Activated naive CD4-positive, alpha-beta T cell treated with anti-CD3 and anti-CD28 coated beads for 36 hours (primary cell): ENCODE results near the gene LRP5. TPM values are rescaled to one million over a fixed set of nuclear protein-coding genes. Genes with fewer than 3 reads are reported as not detected.
"Not testable (repeated sequence)": the region's sequence is repeated elsewhere in the genome, so short reads cannot be mapped to it uniquely, and the experiment has no call there.

Experiments
- CTCF ChIA-PET: fragments of 350-600 bp; sonication (Branson Sonifier 250); formaldehyde crosslinking; loops from one replicate; lab custom pipeline; 2021; ENCODE audit warnings: antibody characterized with exemption; lab: Charles Lee
- DNase-seq: peaks from one replicate; pipeline ENCODE4 v3.0.0-alpha.2; 2020
- H3K27ac Mint-ChIP-seq: one replicate; pipeline ENCODE4 v1.8.0; 2021; ENCODE audit warnings: mild to moderate bottlenecking, mixed read lengths
- H3K27me3 Mint-ChIP-seq: one replicate; pipeline ENCODE4 v1.8.0; 2021; ENCODE audit warnings: low read depth, mixed read lengths
- H3K36me3 Mint-ChIP-seq: one replicate; pipeline ENCODE4 v1.8.0; 2021; ENCODE audit warnings: low read depth, mixed read lengths
- H3K4me1 Mint-ChIP-seq: one replicate; pipeline ENCODE4 v1.8.0; 2021; ENCODE audit warnings: low read depth, mixed read lengths
- H3K4me3 Mint-ChIP-seq: one replicate; pipeline ENCODE4 v1.8.0; 2021; ENCODE audit warnings: mild to moderate bottlenecking, moderate library complexity, mixed read lengths
- H3K9me3 Mint-ChIP-seq: one replicate; pipeline ENCODE4 v1.8.0; 2021; ENCODE audit warnings: mixed read lengths
- intact Hi-C: fragments of 100-400 bp; cut with micrococcal nuclease; formaldehyde crosslinking; loops from one replicate; pipeline ENCODE4 v1.15.1; 2023
- total RNA-seq, 2 experiments: library from RNA; stranded (reverse); gene quantifications; one replicate each; pipeline ENCODE4 v1.2.3, GENCODE V29; 2021

The LRP5 gene
- total RNA-seq, 2 experiments from 2014 or later = 14.3 to 17.1 TPM

DNA sequence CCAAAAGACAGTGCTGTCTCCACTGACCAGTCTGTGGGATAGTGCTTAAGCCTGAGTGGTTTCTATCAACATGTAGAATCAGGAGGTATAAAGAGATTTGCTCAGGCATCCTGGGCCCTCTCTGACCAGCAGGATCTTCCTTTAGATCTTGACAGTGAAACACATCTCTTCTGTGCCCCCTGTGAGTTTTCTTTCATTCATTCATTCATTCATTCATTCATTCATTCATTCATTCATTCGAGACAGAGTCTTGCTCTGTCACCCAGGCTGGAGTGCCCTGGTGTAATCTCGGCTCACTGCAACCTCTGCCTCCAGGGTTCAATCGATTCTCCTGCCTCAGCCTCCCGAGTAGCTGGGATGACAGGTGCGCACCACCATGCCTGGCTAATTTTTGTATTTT is 121.8 kb downstream of the LRP5 start:
- H3K36me3 Mint-ChIP-seq = peaks cover 14% of the 10 kb centered on the region
- intact Hi-C loops, H3K4me3 Mint-ChIP-seq, H3K27me3 Mint-ChIP-seq, DNase-seq, H3K27ac Mint-ChIP-seq, H3K4me1 Mint-ChIP-seq, H3K9me3 Mint-ChIP-seq: not testable (repeated sequence)
- CTCF ChIA-PET = interaction anchor here (0.6 kb wide), 1 partner anchor 176 kb away, joined by 3 read pairs; no protein-coding TSS in a partner anchor

DNA sequence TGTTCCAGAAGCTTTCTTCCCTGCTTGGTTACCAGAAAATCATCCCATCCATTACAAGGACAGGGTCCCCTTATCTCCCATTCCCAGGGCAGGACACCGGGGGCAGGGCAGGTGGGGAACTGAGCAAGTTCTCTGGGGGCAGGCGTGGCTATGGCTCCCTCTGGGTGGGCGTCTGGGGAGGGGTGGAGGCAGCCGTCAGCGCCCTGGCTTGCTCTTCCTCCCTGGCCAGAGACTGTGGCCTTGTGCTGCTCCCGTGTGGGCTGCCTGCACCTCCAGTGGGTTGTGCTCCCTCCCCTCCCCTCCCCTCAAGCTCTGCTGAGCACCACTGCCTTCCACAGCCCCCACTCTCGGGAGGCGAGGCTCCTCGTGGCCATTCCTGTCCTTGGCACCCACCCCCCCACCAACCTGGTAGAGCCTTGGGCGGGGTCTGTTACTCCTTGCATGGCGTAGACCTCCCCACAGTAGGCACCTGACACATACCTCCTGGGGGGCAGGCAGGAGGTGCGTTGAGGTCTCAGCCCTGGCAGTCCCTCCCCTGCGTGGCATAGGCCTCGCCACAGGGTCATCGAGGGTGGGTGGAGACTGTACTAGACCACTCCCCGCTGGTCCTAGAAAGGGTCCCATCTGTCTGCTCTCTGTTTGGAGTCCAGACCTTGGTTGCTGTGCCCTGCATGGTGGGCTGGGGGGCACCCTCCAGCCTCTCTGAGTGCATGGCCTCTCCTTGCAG is 123.9 kb downstream of the LRP5 start:
- Mint-ChIP-seq H3K36me3 (no peaks in the 10 kb centered on the region), H3K4me1 (no peaks in the 10 kb centered on the region), H3K9me3 (no peaks in the 10 kb centered on the region), H3K27ac (no peak overlapping the region), H3K27me3 (no peaks in the 10 kb centered on the region), H3K4me3 (no peak overlapping the region)
- CTCF ChIA-PET = no interaction called here
- intact Hi-C loops = no loop called here
- DNase-seq = no peak

DNA sequence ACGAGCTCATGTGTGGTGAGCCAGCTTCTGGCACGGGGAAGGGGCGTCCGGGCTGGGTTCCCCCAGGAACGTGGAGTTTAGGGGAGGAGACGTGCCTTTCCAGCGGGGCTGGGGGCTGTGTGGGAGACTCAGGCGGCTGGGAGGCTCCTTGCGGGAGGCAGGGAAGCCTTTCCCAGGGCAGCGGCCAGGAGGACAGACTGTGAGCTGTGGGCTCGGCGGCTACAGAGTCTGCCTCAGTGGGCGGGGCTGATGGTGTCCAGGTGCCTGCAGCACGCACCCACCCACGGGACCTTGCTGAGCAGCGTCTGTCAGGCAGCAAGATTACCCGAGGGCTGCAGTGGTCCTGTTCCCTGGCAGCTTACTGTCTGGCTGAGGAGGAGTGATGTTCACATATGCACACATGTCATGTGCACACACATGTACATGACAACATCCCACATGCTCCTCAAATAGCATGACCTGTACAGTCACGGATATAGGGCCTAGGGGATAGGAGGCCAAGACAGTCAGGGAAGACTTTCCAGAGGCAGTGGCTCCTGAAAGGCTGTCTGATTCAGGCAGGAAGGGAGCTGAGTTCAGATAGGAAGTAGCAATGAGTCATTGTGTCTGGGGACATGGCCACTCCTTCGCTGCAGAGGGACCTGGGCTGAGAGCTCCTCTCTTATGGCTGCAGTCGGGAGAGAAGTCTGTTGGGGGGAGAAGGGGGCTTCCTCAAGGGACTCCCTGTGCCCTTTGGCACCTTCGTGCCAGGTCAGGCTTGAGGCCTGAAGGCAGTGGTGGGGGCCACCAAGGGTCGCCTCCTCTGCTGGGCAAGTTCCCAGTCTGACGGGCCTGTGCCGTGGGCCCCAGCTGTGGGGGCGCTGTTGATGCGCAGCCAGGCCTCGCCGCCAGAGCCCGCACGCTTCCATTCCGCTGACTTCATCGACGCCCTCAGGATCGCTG is 124.9 kb downstream of the LRP5 start:
- no peaks in the 10 kb centered on the region for H3K4me1 Mint-ChIP-seq
- H3K27me3 Mint-ChIP-seq = no peaks in the 10 kb centered on the region
- H3K27ac Mint-ChIP-seq = no peak overlapping the region
- no peak overlapping the region for H3K4me3 Mint-ChIP-seq
- H3K36me3 Mint-ChIP-seq = no peaks in the 10 kb centered on the region
- intact Hi-C loops = no loop called here
- no peaks in the 10 kb centered on the region for H3K9me3 Mint-ChIP-seq
- CTCF ChIA-PET = no interaction called here
- no peak for DNase-seq

DNA sequence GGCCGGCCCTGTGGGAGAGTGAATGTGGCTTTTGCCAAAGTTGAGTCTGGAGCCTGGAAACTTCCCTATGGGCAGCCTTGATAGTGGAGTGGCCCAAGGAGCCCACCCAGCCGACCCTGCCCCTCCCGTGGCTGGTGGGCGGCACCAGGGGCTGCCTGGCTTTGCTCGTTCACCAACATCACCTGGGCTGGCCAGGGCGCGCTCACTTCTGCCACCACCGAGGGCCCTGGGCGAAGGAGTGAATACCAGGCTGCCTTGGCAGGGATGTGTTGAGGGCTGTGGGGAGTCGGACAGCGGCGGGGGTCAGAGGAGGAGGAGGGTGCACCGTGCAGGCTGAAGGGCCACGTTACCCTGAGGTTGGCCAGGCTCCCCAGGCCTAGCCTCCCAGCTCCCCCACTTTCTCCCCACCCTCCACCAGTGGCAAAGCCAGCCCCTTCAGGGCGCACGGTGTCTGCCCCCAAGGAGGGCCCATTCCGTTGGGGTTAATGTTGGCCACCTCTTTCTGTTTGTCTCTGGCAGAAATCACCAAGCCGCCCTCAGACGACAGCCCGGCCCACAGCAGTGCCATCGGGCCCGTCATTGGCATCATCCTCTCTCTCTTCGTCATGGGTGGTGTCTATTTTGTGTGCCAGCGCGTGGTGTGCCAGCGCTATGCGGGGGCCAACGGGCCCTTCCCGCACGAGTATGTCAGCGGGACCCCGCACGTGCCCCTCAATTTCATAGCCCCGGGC is 125.7 kb downstream of the LRP5 start:
- no peak overlapping the region for H3K4me3 Mint-ChIP-seq
- intact Hi-C loops = no loop called here
- CTCF ChIA-PET = interaction anchor here (0.6 kb wide), 1 partner anchor 1227 kb away, joined by 4 read pairs; no protein-coding TSS in a partner anchor
- H3K36me3 Mint-ChIP-seq = no peaks in the 10 kb centered on the region
- DNase-seq = no peak
- H3K4me1 Mint-ChIP-seq = no peaks in the 10 kb centered on the region
- H3K27me3 Mint-ChIP-seq = no peaks in the 10 kb centered on the region
- no peak overlapping the region for H3K27ac Mint-ChIP-seq
- H3K9me3 Mint-ChIP-seq = no peaks in the 10 kb centered on the region

DNA sequence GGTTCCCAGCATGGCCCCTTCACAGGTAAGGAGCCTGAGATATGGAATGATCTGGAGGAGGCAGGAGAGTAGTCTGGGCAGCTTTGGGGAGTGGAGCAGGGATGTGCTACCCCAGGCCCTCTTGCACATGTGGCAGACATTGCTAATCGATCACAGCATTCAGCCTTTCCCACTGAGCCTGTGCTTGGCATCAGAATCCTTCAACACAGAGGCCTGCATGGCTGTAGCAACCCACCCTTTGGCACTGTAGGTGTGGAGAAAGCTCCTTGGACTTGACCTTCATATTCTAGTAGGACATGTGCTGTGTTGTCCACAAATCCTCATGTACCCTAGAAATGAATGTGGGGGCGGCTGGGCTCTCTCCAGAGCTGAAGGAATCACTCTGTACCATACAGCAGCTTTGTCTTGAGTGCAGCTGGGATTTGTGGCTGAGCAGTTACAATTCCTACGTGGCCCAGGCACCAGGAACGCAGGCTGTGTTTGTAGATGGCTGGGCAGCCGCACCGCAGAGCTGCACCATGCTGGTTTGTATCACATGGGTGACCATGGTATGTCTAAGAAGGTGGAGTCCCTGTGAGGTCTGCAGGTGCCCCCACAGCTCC is 126.4 kb downstream of the LRP5 start:
- H3K27ac Mint-ChIP-seq = no peak overlapping the region
- H3K27me3 Mint-ChIP-seq = no peaks in the 10 kb centered on the region
- CTCF ChIA-PET = interaction anchor here (0.6 kb wide), 1 partner anchor 1227 kb away, joined by 4 read pairs; no protein-coding TSS in a partner anchor
- intact Hi-C loops = no loop called here
- H3K9me3 Mint-ChIP-seq = no peaks in the 10 kb centered on the region
- no peak for DNase-seq
- H3K4me1 Mint-ChIP-seq = no peaks in the 10 kb centered on the region
- H3K36me3 Mint-ChIP-seq = no peaks in the 10 kb centered on the region
- no peak overlapping the region for H3K4me3 Mint-ChIP-seq

DNA sequence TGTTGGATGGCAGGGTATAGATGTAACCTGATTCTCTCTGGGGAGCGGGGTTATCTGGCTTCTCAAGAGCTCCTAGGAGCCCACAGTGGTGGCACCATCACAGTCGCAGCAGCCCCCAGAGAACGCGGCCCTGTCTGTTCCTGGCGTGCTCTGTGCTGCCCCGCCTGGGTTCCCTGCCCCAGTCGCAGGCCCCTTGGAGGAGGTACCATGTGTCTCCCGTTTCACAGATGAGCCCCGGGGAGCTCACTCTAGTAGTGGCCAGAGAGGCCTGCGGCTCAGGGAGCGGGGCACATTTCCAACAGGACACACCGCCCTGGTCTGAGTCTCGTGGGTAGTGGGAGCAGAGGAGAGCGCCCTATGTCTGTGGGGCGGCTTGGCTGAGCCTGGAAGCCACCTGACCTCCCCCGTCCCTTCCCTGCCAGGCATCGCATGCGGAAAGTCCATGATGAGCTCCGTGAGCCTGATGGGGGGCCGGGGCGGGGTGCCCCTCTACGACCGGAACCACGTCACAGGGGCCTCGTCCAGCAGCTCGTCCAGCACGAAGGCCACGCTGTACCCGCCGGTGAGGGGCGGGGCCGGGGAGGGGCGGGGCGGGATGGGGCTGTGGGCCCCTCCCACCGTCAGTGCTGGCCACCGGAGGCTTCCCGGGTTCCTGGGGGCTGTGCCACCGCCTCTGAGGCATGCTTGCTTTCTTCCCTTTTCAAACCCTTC is 127.1 kb downstream of the LRP5 start:
- Mint-ChIP-seq H3K4me1 (no peaks in the 10 kb centered on the region), H3K36me3 (no peaks in the 10 kb centered on the region), H3K9me3 (no peaks in the 10 kb centered on the region), H3K4me3 (no peak overlapping the region), H3K27me3 (no peaks in the 10 kb centered on the region), H3K27ac (no peak overlapping the region)
- CTCF ChIA-PET = no interaction called here
- DNase-seq = no peak
- intact Hi-C loops = no loop called here

DNA sequence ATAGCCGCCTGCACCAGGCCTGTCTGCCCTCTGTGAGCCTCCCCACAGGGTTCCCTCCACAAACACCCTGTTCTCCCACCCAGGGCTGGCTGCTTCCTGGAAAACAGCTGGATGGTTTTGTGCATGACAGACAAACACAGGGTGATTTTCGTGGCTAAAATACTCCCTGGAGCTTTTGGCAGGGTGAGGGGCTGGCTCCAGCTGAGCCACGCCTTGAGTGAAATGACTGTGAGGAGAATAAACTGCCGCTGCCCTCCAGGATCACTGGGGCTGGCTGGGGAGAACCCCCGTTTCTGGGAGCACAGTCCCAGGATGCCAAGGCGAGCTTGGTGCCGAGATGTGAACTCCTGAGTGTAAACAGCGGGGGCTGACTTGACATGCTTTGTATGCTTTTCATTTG is 127.8 kb downstream of the LRP5 start:
- CTCF ChIA-PET = no interaction called here
- H3K27ac Mint-ChIP-seq = no peak overlapping the region
- H3K36me3 Mint-ChIP-seq = no peaks in the 10 kb centered on the region
- DNase-seq = no peak
- H3K4me1 Mint-ChIP-seq = no peaks in the 10 kb centered on the region
- H3K27me3 Mint-ChIP-seq = no peaks in the 10 kb centered on the region
- no peaks in the 10 kb centered on the region for H3K9me3 Mint-ChIP-seq
- intact Hi-C loops = no loop called here
- H3K4me3 Mint-ChIP-seq = no peak overlapping the region

DNA sequence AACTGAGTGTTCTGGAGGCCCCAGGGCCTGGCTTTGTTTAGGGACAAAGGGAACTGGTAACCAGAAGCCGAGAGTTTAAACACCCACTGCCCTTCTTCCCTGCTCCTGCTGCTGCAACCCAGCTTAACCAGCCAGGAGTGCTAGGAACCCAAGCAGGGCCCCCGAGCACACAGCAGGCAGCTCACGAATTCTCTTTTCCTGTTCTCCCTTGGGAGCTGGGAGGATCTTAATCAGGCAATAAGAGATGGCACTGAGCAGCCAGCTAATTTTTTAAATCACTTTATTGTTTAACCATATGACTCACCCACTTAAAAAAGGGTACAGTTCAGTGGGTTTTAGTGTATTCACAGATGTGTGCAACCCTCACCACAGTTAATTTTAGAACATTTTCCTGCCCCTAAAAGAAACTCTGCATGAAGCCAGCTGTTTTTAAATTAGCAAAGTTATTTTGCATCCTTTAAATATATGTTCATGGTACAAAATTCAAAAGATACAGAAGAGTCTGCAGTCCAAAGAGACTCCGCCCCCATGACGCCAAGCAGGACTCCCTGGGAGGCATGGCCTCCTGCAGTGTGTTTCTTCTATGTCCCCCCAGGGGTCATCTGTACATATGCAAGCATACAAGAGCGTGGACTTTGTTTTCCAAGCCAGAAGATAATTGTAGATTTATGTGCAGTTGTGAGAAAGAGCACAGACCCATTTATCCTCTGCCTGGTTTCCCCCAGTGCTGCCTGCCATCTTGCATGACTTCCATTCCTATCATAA is 129.3 kb downstream of the LRP5 start:
- no peak overlapping the region for H3K27ac Mint-ChIP-seq
- CTCF ChIA-PET = interaction anchor here (0.6 kb wide), 1 partner anchor 57 kb away, joined by 3 read pairs; no protein-coding TSS in a partner anchor
- intact Hi-C loops = no loop called here
- H3K9me3 Mint-ChIP-seq = no peaks in the 10 kb centered on the region
- no peak overlapping the region for H3K4me3 Mint-ChIP-seq
- DNase-seq = no peak
- H3K27me3 Mint-ChIP-seq = no peaks in the 10 kb centered on the region
- no peaks in the 10 kb centered on the region for H3K36me3 Mint-ChIP-seq
- no peaks in the 10 kb centered on the region for H3K4me1 Mint-ChIP-seq

DNA sequence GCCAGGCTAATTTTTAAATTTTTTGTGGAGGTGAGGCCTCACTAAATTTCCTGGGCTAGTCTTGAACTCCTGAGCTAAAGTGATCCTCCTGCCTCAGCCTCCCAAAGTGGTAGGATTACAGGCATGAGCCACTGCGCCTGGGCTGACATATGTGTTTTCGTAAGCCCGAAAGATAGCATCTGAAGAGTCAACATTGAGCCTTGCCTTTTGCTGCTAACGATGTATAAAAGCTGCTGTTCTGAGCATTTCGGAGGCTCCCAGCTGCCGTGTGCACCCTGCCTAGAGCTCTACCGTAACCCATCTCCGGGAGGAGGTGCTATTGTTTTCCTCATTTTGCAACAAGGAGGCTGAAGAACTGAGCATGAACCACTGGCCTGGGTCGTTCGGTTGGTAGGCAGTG is 130.0 kb downstream of the LRP5 start:
- DNase-seq = no peak
- Mint-ChIP-seq H3K4me1 (peaks cover 2% of the 10 kb centered on the region), H3K4me3 (no peak overlapping the region), H3K27ac (no peak overlapping the region), H3K36me3 (no peaks in the 10 kb centered on the region), H3K9me3 (no peaks in the 10 kb centered on the region), H3K27me3 (no peaks in the 10 kb centered on the region)
- intact Hi-C loops = no loop called here
- CTCF ChIA-PET = no interaction called here

DNA sequence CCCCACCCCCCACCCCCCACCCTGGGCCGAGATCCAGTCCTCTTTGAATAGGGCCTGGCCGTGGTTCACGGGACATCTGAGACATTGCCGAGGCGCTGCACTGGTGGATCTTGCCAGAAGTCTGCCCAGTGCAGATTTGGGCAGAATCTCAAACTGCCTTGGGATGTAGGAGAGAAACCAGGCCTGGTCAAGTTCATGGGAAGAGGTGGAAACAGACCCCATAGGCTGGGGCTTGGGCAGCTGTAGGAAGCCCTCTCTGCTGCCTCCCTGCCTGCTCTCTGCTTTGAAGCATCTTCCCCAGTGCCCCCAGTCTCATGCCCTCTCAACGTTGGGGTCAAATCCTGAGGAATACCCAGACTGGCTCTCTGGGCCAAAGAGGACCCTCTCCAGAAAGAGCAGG is 132.2 kb downstream of the LRP5 start:
- H3K4me1 Mint-ChIP-seq = peaks cover 6% of the 10 kb centered on the region
- peaks cover 2% of the 10 kb centered on the region for H3K9me3 Mint-ChIP-seq
- peaks cover 8% of the 10 kb centered on the region for H3K36me3 Mint-ChIP-seq
- DNase-seq = no peak
- H3K4me3 Mint-ChIP-seq = no peak overlapping the region
- no peaks in the 10 kb centered on the region for H3K27me3 Mint-ChIP-seq
- CTCF ChIA-PET = no interaction called here
- intact Hi-C loops = no loop called here
- no peak overlapping the region for H3K27ac Mint-ChIP-seq

DNA sequence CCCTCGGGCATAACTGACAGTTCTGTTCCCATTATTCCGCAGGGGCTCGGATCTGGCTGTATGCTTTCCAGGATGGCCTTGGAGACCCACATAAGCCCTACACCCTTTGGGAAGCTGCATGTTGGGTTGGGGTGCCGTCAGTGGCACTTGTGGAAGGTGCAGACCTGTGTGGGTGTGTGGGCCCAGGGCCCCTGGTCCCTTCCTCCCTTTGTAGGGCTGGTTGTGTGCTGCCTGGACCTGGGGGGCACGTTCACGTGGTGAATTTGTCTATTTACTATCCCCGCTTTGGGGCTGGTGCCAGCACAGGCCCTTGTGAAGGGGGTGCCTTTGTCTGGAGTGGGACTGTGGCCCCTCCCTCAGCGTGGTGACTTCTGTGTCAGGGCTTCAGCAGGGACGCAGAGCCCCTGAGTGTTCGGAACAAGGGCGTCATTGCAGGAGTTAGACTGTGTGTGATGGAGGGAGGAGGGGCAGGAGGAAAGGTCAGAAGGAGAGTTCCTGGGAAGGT is 133.2 kb downstream of the LRP5 start:
- CTCF ChIA-PET = interaction anchor here (0.7 kb wide), 1 partner anchor 456 kb away, joined by 3 read pairs; no protein-coding TSS in a partner anchor
- H3K27ac Mint-ChIP-seq = no peak overlapping the region
- peaks cover 2% of the 10 kb centered on the region for H3K9me3 Mint-ChIP-seq
- H3K4me3 Mint-ChIP-seq = no peak overlapping the region
- H3K36me3 Mint-ChIP-seq = peaks cover 12% of the 10 kb centered on the region
- DNase-seq = no peak
- no peaks in the 10 kb centered on the region for H3K27me3 Mint-ChIP-seq
- peaks cover 6% of the 10 kb centered on the region for H3K4me1 Mint-ChIP-seq
- intact Hi-C loops = loop anchor here (5.0 kb wide), 1 partner anchor 148 kb away; no protein-coding TSS in a partner anchor
